Activated CD4-positive, CD25-positive, alpha-beta regulatory T cell (primary cell): ENCODE data around the gene LETM1.

ENCODE experiments used
- DNase-seq, 4 experiments: peaks; one replicate each; lab custom pipeline; 2025; lab: John Stamatoyannopoulos, UW

The LETM1 gene

GRCh38 chr4:1872870-1873269, 16.9 kb upstream of the LETM1 start:
- no peak for DNase-seq

GRCh38 chr4:1871471-1872021, 15.6 kb upstream of the LETM1 start:
- no peak for DNase-seq

GRCh38 chr4:1870578-1871443, 14.9 kb upstream of the LETM1 start, which contains the start of gene NSD2:
NSD2 (plus strand) TSS chr4:1871393; CDS start chr4:1900655, 29,262 bp downstream.
- peak; percentile 79 to 88 (median 83) for DNase-seq

GRCh38 chr4:1870328-1870577, 14.3 kb upstream of the LETM1 start:
- peak; percentile 64 to 81 (median 72) for DNase-seq

GRCh38 chr4:1869530-1870327, 13.8 kb upstream of the LETM1 start:
- DNase-seq: no peak

GRCh38 chr4:1868912-1869311, 13.0 kb upstream of the LETM1 start:
- DNase-seq: no peak

GRCh38 chr4:1868293-1868692, 12.3 kb upstream of the LETM1 start:
- no peak for DNase-seq

- no peak for DNase-seq
Measured at GRCh38 chr4:1866189-1866661, 10.3 kb upstream of the LETM1 start.

- DNase-seq: no peak
Measured at GRCh38 chr4:1864076-1865008, 8.4 kb upstream of the LETM1 start.

- no peak for DNase-seq
Measured at GRCh38 chr4:1863297-1864033, 7.5 kb upstream of the LETM1 start.

GRCh38 chr4:1862961-1863296, 7.0 kb upstream of the LETM1 start:
- no peak for DNase-seq

GRCh38 chr4:1862055-1862911, 6.3 kb upstream of the LETM1 start:
- no peak for DNase-seq

- no peak for DNase-seq
Measured at GRCh38 chr4:1859389-1859753, 3.4 kb upstream of the LETM1 start.

- no peak for DNase-seq
Measured at GRCh38 chr4:1857931-1858330, 2.0 kb upstream of the LETM1 start.

- no peak for DNase-seq
Measured at GRCh38 chr4:1856943-1857699, 1.2 kb upstream of the LETM1 start.

GRCh38 chr4:1855333-1856070, 454 bp downstream of the LETM1 start:
- DNase-seq: no peak

GRCh38 chr4:1854752-1855151, 1.2 kb downstream of the LETM1 start:
- DNase-seq: no peak

- no peak for DNase-seq
Measured at GRCh38 chr4:1852904-1853623, 2.9 kb downstream of the LETM1 start.
